Lower lobe of right lung (tissue), 2 donors: Measurements from ENCODE around the gene MLST8. TPM values are rescaled to one million over a fixed set of nuclear protein-coding genes. Genes with fewer than 3 reads are reported as not detected.

Source experiments
- ATAC-seq, 2 donors: fragments of 200-7000 bp; cut with Tn5 transposase; one replicate each; pipeline ENCODE4 v1.9.1; 2020 to 2022; ENCODE audit warnings: mild to moderate bottlenecking in 2 of 2, moderate library complexity in 2 of 2
- DNase-seq: peaks from one replicate; pipeline ENCODE4 v3.0.0-alpha.2; 2020
- H3K27ac ChIP-seq: fragments of 200-600 bp; one replicate; pipeline ENCODE4 v1.8.0; 2022
- H3K27me3 ChIP-seq: fragments of 200-600 bp; one replicate; pipeline ENCODE4 v1.8.0; 2022; ENCODE audit warnings: low read depth
- H3K36me3 ChIP-seq: fragments of 200-600 bp; one replicate; pipeline ENCODE4 v1.8.0; 2022; ENCODE audit warnings: mild to moderate bottlenecking
- H3K4me1 ChIP-seq: fragments of 200-600 bp; one replicate; pipeline ENCODE4 v1.8.0; 2022
- H3K4me3 ChIP-seq: fragments of 200-600 bp; one replicate; pipeline ENCODE4 v1.8.0; 2022; ENCODE audit warnings: mild to moderate bottlenecking
- H3K9me3 ChIP-seq: fragments of 200-600 bp; one replicate; pipeline ENCODE4 v1.8.0; 2022
- CTCF ChIP-seq: fragments of 200-600 bp; IDR thresholded peaks from one replicate; pipeline ENCODE4 v1.8.0; 2022; ENCODE audit warnings: antibody characterized with exemption, mild to moderate bottlenecking
- intact Hi-C: fragments of 100-400 bp; cut with DNase I; formaldehyde crosslinking; loops from one replicate; pipeline ENCODE4 v1.11.0; 2022
- total RNA-seq: library from RNA; stranded (reverse); fragmentation: NEBNext Ultra II Directional; extraction: Animal tissue kit (Norgen Biotek cat#: 25700); gene quantifications from one replicate; pipeline ENCODE4 v1.2.1, GENCODE V29; 2021
- donor health status: DM: no; HTN: yes; CAD: no; lungs with severe emphysema.

The MLST8 gene
- total RNA-seq, 1 donor from 2014 or later: 26.6 TPM

- H3K27ac ChIP-seq: no peak overlapping the region
- TF ChIP-seq CTCF: no peak
- peaks cover 13% of the 10 kb centered on the region for H3K4me1 ChIP-seq
- DNase-seq: no peak
- no peaks in the 10 kb centered on the region for H3K36me3 ChIP-seq
- ATAC-seq: no peak
- H3K9me3 ChIP-seq: no peaks in the 10 kb centered on the region
- no peak overlapping the region for H3K4me3 ChIP-seq
- peaks cover 40% of the 10 kb centered on the region for H3K27me3 ChIP-seq
- intact Hi-C loops: no loop called here
Observed at GRCh38 chr16:2194166-2194834, 11.0 kb upstream of the MLST8 start.

- Histone ChIP-seq H3K27ac (no peak overlapping the region), H3K27me3 (peaks cover 40% of the 10 kb centered on the region), H3K4me1 (peaks cover 13% of the 10 kb centered on the region), H3K36me3 (no peaks in the 10 kb centered on the region), H3K4me3 (no peak overlapping the region), H3K9me3 (no peaks in the 10 kb centered on the region)
- ATAC-seq (peak; percentile 75 to 82), DNase-seq (no peak)
- intact Hi-C loops: no loop called here
- TF ChIP-seq CTCF: peak; percentile 54
Observed at GRCh38 chr16:2194852-2195321, 10.4 kb upstream of the MLST8 start.

- Histone ChIP-seq H3K4me3 (peak overlapping the region; percentile 36), H3K27me3 (peaks cover 40% of the 10 kb centered on the region), H3K27ac (no peak overlapping the region), H3K9me3 (no peaks in the 10 kb centered on the region), H3K4me1 (peaks cover 13% of the 10 kb centered on the region), H3K36me3 (no peaks in the 10 kb centered on the region)
- ATAC-seq (peak; percentile 3 to 16), DNase-seq (no peak)
- TF ChIP-seq CTCF: no peak
- intact Hi-C loops: no loop called here
Observed at GRCh38 chr16:2195322-2196161, 9.7 kb upstream of the MLST8 start.

GRCh38 chr16:2196162-2196980 is 8.9 kb upstream of the MLST8 start, which contains the start of gene CASKIN1:
TSS of gene CASKIN1 (minus strand) at chr16:2196605. CDS start at chr16:2196432, 173 bp downstream.
- Histone ChIP-seq H3K4me3 (peak within 1 kb of the TSS; percentile 36), H3K27me3 (peaks cover 40% of the 10 kb centered on the region), H3K36me3 (no peaks in the 10 kb centered on the region), H3K9me3 (no peaks in the 10 kb centered on the region), H3K4me1 (peaks cover 13% of the 10 kb centered on the region), H3K27ac (no peak within 1 kb of the TSS)
- intact Hi-C loops: no loop called here
- DNase-seq (no peak), ATAC-seq (peak in 1 of 2 donors; percentile 4)
- TF ChIP-seq CTCF: no peak

- Histone ChIP-seq H3K27me3 (peaks cover 40% of the 10 kb centered on the region), H3K4me1 (peaks cover 13% of the 10 kb centered on the region), H3K36me3 (no peaks in the 10 kb centered on the region), H3K27ac (no peak overlapping the region), H3K4me3 (no peak overlapping the region), H3K9me3 (no peaks in the 10 kb centered on the region)
- no peak for ATAC-seq
- DNase-seq: no peak
- intact Hi-C loops: no loop called here
- TF ChIP-seq CTCF: no peak
Observed at GRCh38 chr16:2196981-2197511, 8.2 kb upstream of the MLST8 start.
